GM12864 (cell line): Measurements from ENCODE around the gene PIN4.
"Not testable (repeated sequence)": the region's sequence is repeated elsewhere in the genome, so short reads cannot be mapped to it uniquely, and the experiment has no call there.

Experiments used
- DNase-seq: peaks from one replicate; pipeline ENCODE4 v3.0.0-alpha.2; 2011; ENCODE audit warnings: low read depth
- H3K4me3 ChIP-seq: 2 replicates; pipeline ENCODE4 v1.5.1; 2011; ENCODE audit warnings: mild to moderate bottlenecking, low read depth, low read length, control low read depth
- CTCF ChIP-seq: IDR thresholded peaks from 2 replicates; pipeline ENCODE4 v1.5.1; 2011; ENCODE audit warnings: low read depth, mild to moderate bottlenecking, moderate library complexity, low read length, control low read depth, inconsistent platforms; ENCODE audit errors: missing control alignments

The PIN4 gene

GRCh38 chrX:72216973-72217372, 35.4 kb downstream of the PIN4 start:
- no peak for TF ChIP-seq CTCF
- H3K4me3 ChIP-seq, result no peak overlapping the region
- DNase-seq, result no peak

GRCh38 chrX:72220375-72220774, 38.8 kb downstream of the PIN4 start:
- H3K4me3 ChIP-seq, DNase-seq: not testable (repeated sequence)

- no peak for DNase-seq
- no peak overlapping the region for H3K4me3 ChIP-seq
- no peak for TF ChIP-seq CTCF
Measured at GRCh38 chrX:72230290-72230689, 48.7 kb downstream of the PIN4 start.

- DNase-seq, result no peak
- no peak for TF ChIP-seq CTCF
- no peak overlapping the region for H3K4me3 ChIP-seq
Measured at GRCh38 chrX:72236841-72237240, 55.3 kb downstream of the PIN4 start.

GRCh38 chrX:72238183-72238582, 56.6 kb downstream of the PIN4 start:
- no peak for TF ChIP-seq CTCF
- peak overlapping the region; percentile 76 for H3K4me3 ChIP-seq
- no peak for DNase-seq

GRCh38 chrX:72238721-72239475, 57.3 kb downstream of the PIN4 start, which contains the start of gene ERCC6L:
Gene ERCC6L (minus strand): TSS chrX:72239027. CDS start chrX:72238911, 116 bp downstream.
- no peak for TF ChIP-seq CTCF
- DNase-seq, result peak; percentile 47
- peak within 1 kb of the TSS; percentile 76 for H3K4me3 ChIP-seq

GRCh38 chrX:72240976-72241375, 59.4 kb downstream of the PIN4 start:
- no peak overlapping the region for H3K4me3 ChIP-seq
- TF ChIP-seq CTCF, result no peak
- no peak for DNase-seq
